H1 (cell line): ENCODE data around the gene JADE1. TPM values are rescaled to one million over a fixed set of nuclear protein-coding genes. Genes with fewer than 3 reads are reported as not detected.

Experiments
- CTCF ChIA-PET: fragments of 300-600 bp; sonication (Branson Sonifier 250); formaldehyde crosslinking; loops from one replicate; lab custom pipeline; 2021; ENCODE audit not compliant: partially characterized antibody; lab: Charles Lee
- POLR2A ChIA-PET: fragments of 300-600 bp; sonication (Branson Sonifier 250); formaldehyde crosslinking; loops from one replicate; lab custom pipeline; 2021; ENCODE audit warnings: inconsistent platforms; ENCODE audit not compliant: partially characterized antibody; lab: Charles Lee
- DNase-seq, 2 experiments: peaks; one replicate each; pipeline versions ENCODE4 v3.0.0 to v3.0.0-alpha.2; 2010 to 2022; ENCODE audit warnings: low spot score in 2 of 2, low read depth in 1 of 2, mixed read lengths in 1 of 2
- FAIRE-seq: peaks from 2 replicates; lab custom pipeline; 2011; peaks lifted over from hg19 to GRCh38; lab: Jason Lieb, UNC
- H2AFZ ChIP-seq: 2 replicates; pipeline ENCODE4 v1.8.1; 2012; ENCODE audit warnings: low read length, inconsistent platforms
- H2AK5ac ChIP-seq: 2 replicates; pipeline ENCODE4 v1.6.1; 2013; ENCODE audit warnings: low read depth, low read length
- H2BK120ac ChIP-seq: replicated peaks from 2 replicates; pipeline ENCODE3; 2013; ENCODE audit warnings: low read depth, low read length, inconsistent platforms
- H2BK12ac ChIP-seq: 2 replicates; pipeline ENCODE4 v1.6.1; 2013; ENCODE audit warnings: low read depth, low read length
- H2BK15ac ChIP-seq: 2 replicates; pipeline ENCODE4 v1.6.1; 2013; ENCODE audit warnings: low read length
- H2BK20ac ChIP-seq: 2 replicates; pipeline ENCODE4 v1.6.1; 2013; ENCODE audit warnings: low read length
- H2BK5ac ChIP-seq: 2 replicates; pipeline ENCODE4 v1.6.1; 2013; ENCODE audit warnings: low read depth, low read length
- H3K14ac ChIP-seq: 2 replicates; pipeline ENCODE4 v1.6.1; 2013; ENCODE audit warnings: inconsistent platforms; ENCODE audit not compliant: insufficient read length
- H3K18ac ChIP-seq: 2 replicates; pipeline ENCODE4 v1.6.1; 2013; ENCODE audit warnings: low read length; ENCODE audit errors: extremely low read depth
- H3K23ac ChIP-seq: 2 replicates; pipeline ENCODE4 v1.6.1; 2013; ENCODE audit warnings: inconsistent platforms; ENCODE audit not compliant: insufficient read length
- H3K23me2 ChIP-seq: 2 replicates; pipeline ENCODE4 v1.6.1; 2013; ENCODE audit warnings: low read depth, low read length
- H3K27ac ChIP-seq: 2 replicates; pipeline ENCODE4 v1.6.1; 2011; ENCODE audit warnings: low read depth, low read length, inconsistent platforms
- H3K27me3 ChIP-seq, 4 experiments: replicated peaks in 1 of 4; 1 replicate in 1 of 4; 2 replicates in 3 of 4; pipeline versions ENCODE4 v1.6.1 to v1.8.1; 2011 to 2013; ENCODE audit warnings: low read length in 3 of 4, mild to moderate bottlenecking in 3 of 4, inconsistent platforms in 2 of 4, mixed read lengths in 2 of 4, moderate library complexity in 1 of 4; ENCODE audit not compliant: control insufficient read depth in 3 of 4, insufficient read depth in 3 of 4; ENCODE audit errors: extremely low read depth in 1 of 4
- H3K36me3 ChIP-seq, 4 experiments: 2 replicates each; pipeline versions ENCODE4 v1.6.1 to v1.8.1; 2011 to 2013; ENCODE audit warnings: mild to moderate bottlenecking in 4 of 4, low read length in 3 of 4, moderate library complexity in 2 of 4, control low read depth in 1 of 4, inconsistent platforms in 1 of 4; ENCODE audit not compliant: insufficient read depth in 4 of 4, control insufficient read depth in 2 of 4
- H3K4ac ChIP-seq: replicated peaks from 2 replicates; pipeline ENCODE3; 2013; ENCODE audit warnings: low read length, low read depth, mixed read lengths, inconsistent platforms; ENCODE audit not compliant: insufficient read length
- H3K4me1 ChIP-seq, 4 experiments: replicated peaks in 1 of 4; 1 replicate in 1 of 4; 2 replicates in 3 of 4; pipeline versions ENCODE4 v1.6.1 to v1.8.1; 2011 to 2013; ENCODE audit warnings: low read length in 3 of 4, inconsistent platforms in 2 of 4, mixed read lengths in 1 of 4; ENCODE audit not compliant: insufficient read depth in 4 of 4, control insufficient read depth in 3 of 4
- H3K4me2 ChIP-seq, 2 experiments: 2 replicates each; pipeline versions ENCODE4 v1.6.1 to v1.8.1; 2011 to 2013; ENCODE audit warnings: low read depth in 2 of 2, low read length in 2 of 2, control low read depth in 1 of 2, inconsistent platforms in 1 of 2, mild to moderate bottlenecking in 1 of 2; ENCODE audit not compliant: insufficient read depth in 1 of 2
- H3K4me3 ChIP-seq, 4 experiments: fragments of 200-600, 300-600 bp in 1 of 4; sonication (generic), shearing (Covaris generic), sonication (Bioruptor Twin) in 1 of 4; 2 replicates each; pipeline versions ENCODE4 v1.5.1 to v1.8.1; 2011 to 2016; ENCODE audit warnings: low read length in 4 of 4, low read depth in 3 of 4, control low read depth in 2 of 4, inconsistent platforms in 2 of 4, mild to moderate bottlenecking in 2 of 4, mixed read lengths in 1 of 4, moderate library complexity in 1 of 4; ENCODE audit not compliant: insufficient read depth in 2 of 4; ENCODE audit errors: extremely low read depth in 1 of 4
- H3K56ac ChIP-seq: replicated peaks from 2 replicates; pipeline ENCODE3; 2013; ENCODE audit warnings: low read depth, mild to moderate bottlenecking, mixed read lengths, low read length, inconsistent platforms; ENCODE audit not compliant: insufficient read length
- H3K79me1 ChIP-seq: 2 replicates; pipeline ENCODE4 v1.6.1; 2013; ENCODE audit warnings: low read depth, low read length, control low read depth
- H3K79me2 ChIP-seq, 2 experiments: 2 replicates each; pipeline versions ENCODE4 v1.6.1 to v1.8.1; 2012 to 2013; ENCODE audit warnings: low read length in 2 of 2, mild to moderate bottlenecking in 2 of 2, inconsistent platforms in 1 of 2; ENCODE audit not compliant: insufficient read depth in 2 of 2, control insufficient read depth in 1 of 2
- H3K9ac ChIP-seq, 4 experiments: replicated peaks in 1 of 4; 1 replicate in 1 of 4; 2 replicates in 3 of 4; pipeline versions ENCODE4 v1.6.1 to v1.8.1; 2011 to 2013; ENCODE audit warnings: low read depth in 3 of 4, low read length in 3 of 4, control low read depth in 2 of 4, mild to moderate bottlenecking in 2 of 4, moderate library complexity in 2 of 4, inconsistent platforms in 1 of 4; ENCODE audit errors: extremely low read depth in 1 of 4
- H3K9me3 ChIP-seq, 2 experiments: 2 replicates each; pipeline versions ENCODE4 v1.6.1 to v1.8.1; 2012 to 2013; ENCODE audit warnings: mild to moderate bottlenecking in 2 of 2, moderate library complexity in 2 of 2, control low read depth in 1 of 2, inconsistent platforms in 1 of 2, low read depth in 1 of 2, low read length in 1 of 2, mixed read lengths in 1 of 2; ENCODE audit not compliant: insufficient read depth in 2 of 2
- H4K20me1 ChIP-seq, 2 experiments: replicated peaks in 1 of 2; 2 replicates each; pipeline versions ENCODE3 to v1.8.1; 2011 to 2013; ENCODE audit warnings: inconsistent platforms in 2 of 2, low read length in 2 of 2, mild to moderate bottlenecking in 1 of 2; ENCODE audit not compliant: insufficient read depth in 2 of 2, control insufficient read depth in 1 of 2
- H4K5ac ChIP-seq: 2 replicates; pipeline ENCODE4 v1.6.1; 2013; ENCODE audit warnings: low read length, low read depth, mixed read lengths, inconsistent platforms; ENCODE audit not compliant: insufficient read length
- H4K8ac ChIP-seq: 2 replicates; pipeline ENCODE4 v1.8.0; 2013; ENCODE audit warnings: mild to moderate bottlenecking, moderate library complexity, low read length, inconsistent platforms; ENCODE audit not compliant: insufficient read depth; ENCODE audit errors: extremely low read depth
- H4K91ac ChIP-seq: replicated peaks from 2 replicates; pipeline ENCODE3; 2013; ENCODE audit warnings: low read length, mixed read lengths, inconsistent platforms; ENCODE audit not compliant: insufficient read length
- CBX5 ChIP-seq: fragments of 300-800, 300-1000 bp; sonication (generic); IDR thresholded peaks from 2 replicates; pipeline ENCODE4 v1.7.1; 2016; ENCODE audit warnings: antibody characterized with exemption, low read length, low read depth
- CEBPB ChIP-seq: IDR thresholded peaks from 2 replicates; pipeline ENCODE4 v1.6.1; 2012; ENCODE audit warnings: low read depth, low read length
- SUZ12 ChIP-seq: fragments of 200-600 bp; sonication (generic); IDR thresholded peaks from 2 replicates; pipeline ENCODE4 v1.6.1; 2012; ENCODE audit warnings: mild to moderate bottlenecking, inconsistent platforms, low read length, moderate library complexity, mixed read lengths
- WGBS, 2 experiments: shearing (Covaris generic) in 1 of 2; methylation state at CpG; one replicate each; pipeline versions ENCODE4 v1.1.6 to v1.1.7; 2013 to 2015; ENCODE audit warnings: low lambda C conversion rate in 2 of 2, mixed read lengths in 2 of 2, inconsistent platforms in 1 of 2, low coverage in 1 of 2, missing lambda C conversion rate in 1 of 2; ENCODE audit not compliant: insufficient replicate concordance in 2 of 2, insufficient coverage in 1 of 2, insufficient read length in 1 of 2; ENCODE audit errors: extremely low coverage in 1 of 2, missing lambda C conversion rate in 1 of 2; 5-methylcytosine and 5-hydroxymethylcytosine counted together
- polyA plus RNA-seq, 7 experiments: library from polyadenylated mRNA; depleted of rRNA in 3 of 7; stranded (reverse) in 5 of 7; unstranded in 2 of 7; fragments of >200 nt in 5 of 7; fragments of 200-250 nt in 2 of 7; gene quantifications; 1 replicate in 5 of 7; 2 replicates in 1 of 7; 4 replicates in 1 of 7; pipeline versions ENCODE4 v1.2.1 to v1.2.3, GENCODE V29; 2011 to 2013; ENCODE audit warnings: missing spikeins in 2 of 7, mixed read lengths in 2 of 7
- total RNA-seq: library from RNA; stranded (reverse); fragmentation: NEBNext Ultra II Directional; extraction: Animal tissue kit (Norgen Biotek cat#: 25700); gene quantifications from 2 replicates; pipeline ENCODE4 v1.2.1, GENCODE V29; 2021

The JADE1 gene
- total and polyA plus RNA-seq, 2 of the 8 experiments (the other 6 are each of a cell fraction or from before 2014, with no cell fraction given) = 37.7 to 213 TPM

- TF ChIP-seq CEBPB (peak; percentile 89), CBX5 (no peak), SUZ12 (no peak)
- Histone ChIP-seq H3K9me3 (no peaks in the 10 kb centered on the region), H3K36me3 (no peaks in the 10 kb centered on the region), H3K4me3 (no peak overlapping the region), H3K23ac (no peak overlapping the region), H3K14ac (no peak overlapping the region), H4K91ac (no peak overlapping the region), H2BK20ac (no peak overlapping the region), H2BK15ac (no peak overlapping the region), H4K5ac (no peak overlapping the region), H3K23me2 (no peaks in the 10 kb centered on the region), H3K4ac (no peak overlapping the region), H3K18ac (no peak overlapping the region), H3K27me3 (no peaks in the 10 kb centered on the region), H2BK12ac (no peak overlapping the region), H2BK5ac (no peak overlapping the region), H2AK5ac (no peak overlapping the region), H4K20me1 (no peaks in the 10 kb centered on the region), H3K56ac (no peak overlapping the region), H3K79me1 (no peaks in the 10 kb centered on the region), H3K27ac (no peak overlapping the region), H3K4me1 (no peaks in the 10 kb centered on the region), H3K4me2 (no peak overlapping the region), H3K9ac (no peak overlapping the region), H2BK120ac (no peak overlapping the region), H2AFZ (no peak overlapping the region), H4K8ac (no peak overlapping the region), H3K79me2 (no peaks in the 10 kb centered on the region)
- CTCF ChIA-PET = no interaction called here
- FAIRE-seq = no peak
- 84% methylated on average over 4 of the region's 4 CpGs; no CpG with 5 or more reads in 1 of the 2 experiments for WGBS, 2 experiments
- POLR2A ChIA-PET = interaction anchor here (0.7 to 1.8 kb wide), 2 partner anchors 13 to 14 kb away, joined by 3 to 4 read pairs; no protein-coding TSS in a partner anchor
- no peak for DNase-seq
These were observed 71.2 kb downstream of the JADE1 start for GRCh38 chr4:128880662-128881061.
